HL-60 (cell line): ENCODE results near the gene KIF25.

Source experiments
- DNase-seq, 2 experiments: peaks; one replicate each; pipeline ENCODE4 v3.0.0-alpha.2; 2010 to 2020; ENCODE audit warnings: low read depth in 1 of 2, low spot score in 1 of 2
- H3K27ac ChIP-seq: fragments of 250-450 bp; sonication (Bioruptor Pico); replicated peaks from 2 replicates; pipeline ENCODE4 v1.5.1; 2020; ENCODE audit warnings: mild to moderate bottlenecking, moderate library complexity
- H3K27me3 ChIP-seq: fragments of 250-450 bp; sonication (Bioruptor Pico); 2 replicates; pipeline ENCODE4 v1.5.1; 2021; ENCODE audit warnings: mild to moderate bottlenecking, moderate library complexity; ENCODE audit not compliant: insufficient read depth, poor library complexity, severe bottlenecking
- H3K4me3 ChIP-seq: replicated peaks from 2 replicates; pipeline ENCODE4 v1.5.1; 2011; ENCODE audit warnings: mild to moderate bottlenecking, control low read depth, low read length; ENCODE audit not compliant: insufficient read depth
- CTCF ChIP-seq: IDR thresholded peaks from one replicate; pipeline ENCODE4 v1.5.1; 2011; ENCODE audit warnings: low read length, control low read depth, inconsistent platforms; ENCODE audit not compliant: insufficient read depth
- GABPA ChIP-seq: IDR thresholded peaks from 2 replicates; pipeline ENCODE4 v1.6.1; 2012; ENCODE audit warnings: low read depth
- POLR2AphosphoS5 ChIP-seq: IDR thresholded peaks from 2 replicates; pipeline ENCODE4 v1.6.1; 2012; ENCODE audit warnings: low read depth
- REST ChIP-seq: IDR thresholded peaks from 2 replicates; pipeline ENCODE4 v1.6.1; 2012; ENCODE audit warnings: low read depth; ENCODE audit not compliant: insufficient replicate concordance
- SPI1 ChIP-seq: IDR thresholded peaks from 2 replicates; pipeline ENCODE4 v1.6.1; 2012; ENCODE audit warnings: low read depth, mild to moderate bottlenecking, borderline replicate concordance

Gene KIF25

DNA sequence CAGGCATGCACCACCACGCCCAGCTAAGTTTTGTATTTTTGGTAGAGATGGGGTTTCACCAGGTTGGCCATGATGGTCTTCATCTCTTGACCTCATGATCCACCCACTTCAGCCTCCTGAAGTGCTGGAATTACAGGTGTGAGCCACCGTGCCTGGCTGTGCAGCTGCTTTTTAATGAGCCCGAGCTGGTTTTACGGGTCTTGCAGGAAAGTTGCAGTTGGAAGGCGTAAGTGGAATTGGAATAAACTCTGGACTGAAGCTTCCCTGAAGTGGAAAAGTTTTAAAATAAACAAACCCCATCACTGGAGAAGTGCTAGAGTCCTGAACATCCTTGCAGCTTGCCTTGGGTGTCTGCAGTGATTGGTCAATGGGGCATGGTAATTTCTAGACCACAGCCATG is 40.4 kb downstream of the KIF25 start:
- DNase-seq: no peak
- Histone ChIP-seq H3K27ac (no peak overlapping the region), H3K27me3 (no peaks in the 10 kb centered on the region), H3K4me3 (no peak overlapping the region)
- TF ChIP-seq SPI1 (no peak), CTCF (no peak), POLR2AphosphoS5 (no peak), REST (no peak), GABPA (no peak)

DNA sequence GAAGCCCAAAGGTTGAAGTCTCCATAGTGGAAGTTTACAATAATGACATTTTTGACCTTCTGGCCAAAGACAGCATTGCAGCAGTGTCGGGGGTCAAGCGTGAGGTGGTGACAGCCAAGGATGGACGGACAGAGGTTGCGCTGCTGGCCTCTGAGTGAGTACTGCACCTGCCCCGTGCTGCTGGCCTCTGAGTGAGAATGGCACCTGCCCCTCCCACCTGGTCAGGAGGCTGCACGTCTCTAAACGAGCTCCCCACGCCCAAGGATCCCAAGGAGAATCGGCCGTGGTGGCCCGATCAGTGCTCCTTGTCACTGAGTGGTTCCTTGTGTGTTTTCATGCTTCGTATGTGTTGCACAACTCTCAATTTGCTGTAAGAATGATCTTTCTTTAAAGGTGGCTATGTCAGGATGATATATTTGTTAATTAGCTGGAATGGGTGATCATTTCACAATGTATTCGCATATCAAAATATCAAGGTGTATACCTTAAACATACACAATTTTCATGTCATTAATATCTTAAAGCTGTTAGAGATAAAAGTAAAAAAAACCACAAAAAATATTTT is 41.2 kb downstream of the KIF25 start:
- no peak overlapping the region for H3K27ac ChIP-seq
- no peak overlapping the region for H3K4me3 ChIP-seq
- no peak for DNase-seq
- no peak for TF ChIP-seq REST
- no peak for TF ChIP-seq CTCF
- no peak for TF ChIP-seq SPI1
- no peak for TF ChIP-seq POLR2AphosphoS5
- no peak for TF ChIP-seq GABPA
- H3K27me3 ChIP-seq: no peaks in the 10 kb centered on the region

GRCh38 chr6:168039301-168039700 is 41.8 kb downstream of the KIF25 start:
- H3K27me3 ChIP-seq: no peaks in the 10 kb centered on the region
- TF ChIP-seq POLR2AphosphoS5: no peak
- TF ChIP-seq CTCF: no peak
- TF ChIP-seq SPI1: no peak
- H3K4me3 ChIP-seq: no peak overlapping the region
- no peak overlapping the region for H3K27ac ChIP-seq
- DNase-seq: no peak

- no peak for DNase-seq
Observed at GRCh38 chr6:168039849-168040248, 42.4 kb downstream of the KIF25 start.

More at GRCh38 chr6:168039849-168040248, 42.4 kb downstream of the KIF25 start:
- H3K27me3 ChIP-seq: no peaks in the 10 kb centered on the region
- no peak overlapping the region for H3K4me3 ChIP-seq
- no peak overlapping the region for H3K27ac ChIP-seq
- TF ChIP-seq REST (no peak), POLR2AphosphoS5 (no peak), GABPA (no peak), SPI1 (no peak), CTCF (no peak)
